GM15510 (cell line): Measurements from ENCODE around the gene ZBTB12.

Source experiments
- POLR2A ChIP-seq: IDR thresholded peaks from 3 replicates; pipeline ENCODE4 v1.6.1; 2011; ENCODE audit warnings: borderline replicate concordance; ENCODE audit not compliant: insufficient read length; ENCODE audit errors: extremely low read depth

Gene ZBTB12

GRCh38 chr6:31874084-31874670 lies 27.7 kb downstream of the ZBTB12 start:
- no peak for TF ChIP-seq POLR2A

- no peak for TF ChIP-seq POLR2A
These were observed 30.7 kb downstream of the ZBTB12 start for GRCh38 chr6:31871046-31871659.

GRCh38 chr6:31870385-31870921 lies 31.4 kb downstream of the ZBTB12 start:
- TF ChIP-seq POLR2A = no peak

GRCh38 chr6:31869343-31869742 lies 32.5 kb downstream of the ZBTB12 start:
- no peak for TF ChIP-seq POLR2A

- TF ChIP-seq POLR2A = no peak
These were observed 36.4 kb downstream of the ZBTB12 start for GRCh38 chr6:31865205-31866118.

GRCh38 chr6:31864818-31865204 lies 37.1 kb downstream of the ZBTB12 start:
- TF ChIP-seq POLR2A = no peak

- TF ChIP-seq POLR2A = peak; percentile 99
These were observed 39.3 kb downstream of the ZBTB12 start, which contains the start of gene NEU1 for GRCh38 chr6:31862344-31863235. NEU1 (minus strand) TSS chr6:31862821; CDS start chr6:31862776, 45 bp downstream.

GRCh38 chr6:31861919-31862343 lies 40.0 kb downstream of the ZBTB12 start:
- TF ChIP-seq POLR2A = no peak

- no peak for TF ChIP-seq POLR2A
These were observed 40.7 kb downstream of the ZBTB12 start for GRCh38 chr6:31861150-31861549.

GRCh38 chr6:31860349-31860748 lies 41.5 kb downstream of the ZBTB12 start:
- TF ChIP-seq POLR2A = no peak

GRCh38 chr6:31859923-31860322 lies 42.0 kb downstream of the ZBTB12 start:
- TF ChIP-seq POLR2A = no peak

- no peak for TF ChIP-seq POLR2A
These were observed 43.2 kb downstream of the ZBTB12 start for GRCh38 chr6:31858707-31859106.

GRCh38 chr6:31851485-31851832 lies 50.4 kb downstream of the ZBTB12 start:
- TF ChIP-seq POLR2A = no peak

GRCh38 chr6:31850765-31851484 lies 51.0 kb downstream of the ZBTB12 start:
- no peak for TF ChIP-seq POLR2A
